Tibial nerve (tissue), 4 donors: ENCODE results near the gene VILL.

Source experiments
- CTCF ChIP-seq, 5 experiments: fragments of 200-600 bp in 3 of 5; fragments of 450-650 bp in 2 of 5; sonication (generic) in 3 of 5; IDR thresholded peaks; one replicate each; pipeline ENCODE4 v1.5.1; 2016 to 2019; ENCODE audit warnings: antibody characterized with exemption in 5 of 5, mild to moderate bottlenecking in 3 of 5, moderate library complexity in 2 of 5
- EP300 ChIP-seq, 2 donors: sonication (generic); formaldehyde crosslinking; IDR thresholded peaks; one replicate each; pipeline ENCODE4 v1.6.1; 2017; ENCODE audit warnings: antibody characterized with exemption in 2 of 2, mild to moderate bottlenecking in 1 of 2

GRCh38 chr3:38018296-38019266 lies 28.0 kb downstream of the VILL start:
- TF ChIP-seq CTCF (IDR thresholded peaks at IDR 0.05) (no peak), EP300 (IDR thresholded peaks at IDR 0.05) (no peak)
